ENCODE data around the gene RNF150. TPM values are rescaled to one million over a fixed set of nuclear protein-coding genes. Genes with fewer than 3 reads are reported as not detected.

The RNF150 gene
- total and polyA plus RNA-seq, 2 of the 4 experiments (the other 2 are of a cell fraction): 6.2 to 18.1 TPM

- intact Hi-C loops (cut with micrococcal nuclease) (no loop called here), in situ Hi-C loops (cut with MboI; ENCODE audit: low sequenced_read_pairs) (loop anchor here (25.0 kb wide), 1 partner anchor 782 kb away; the partner anchor contains the start of gene SCOC), dilution Hi-C loops (cut with HindIII; ENCODE audit: low sequenced_read_pairs, unreplicated experiment) (loop anchor here (25.0 kb wide), 1 partner anchor 257 kb away; no protein-coding TSS in a partner anchor)
- no TSS peak for BruUV-seq (replicated peaks)
- Histone ChIP-seq H3K27me3 (ENCODE audit: control insufficient read depth, insufficient read depth, low read length) (no peaks in the 10 kb centered on the region; the same call in 1 of the 2 replicates), H3K18ac (ENCODE audit: low read depth, low read length) (no peak overlapping the region), H2AFZ (replicated peaks; ENCODE audit: low read length, poor library complexity) (no peak overlapping the region), H3K9me3 (ENCODE audit: control insufficient read depth, insufficient read depth, low read length) (no peaks in the 10 kb centered on the region), H2BK15ac (ENCODE audit: low read depth, low read length) (no peak overlapping the region), H4K20me1 (ENCODE audit: insufficient read depth, low read length) (no peaks in the 10 kb centered on the region), H4K8ac (ENCODE audit: low read depth in 2 of 2, low read length in 2 of 2) (no peak overlapping the region), H2BK5ac (ENCODE audit: low read depth, low read length, poor library complexity, severe bottlenecking) (no peak overlapping the region), H2AK5ac (ENCODE audit: low read depth, low read length) (no peak overlapping the region), H3K79me1 (ENCODE audit: low read depth in 1 of 2, low read length in 2 of 2) (no peaks in the 10 kb centered on the region), H2AK9ac (replicated peaks; ENCODE audit: low read depth, low read length, poor library complexity) (no peak overlapping the region), H4K91ac (ENCODE audit: insufficient read depth, low read depth, low read length) (no peak overlapping the region), H3K9ac (ENCODE audit: low read depth, low read length) (no peak overlapping the region), H3K36me3 (ENCODE audit: control insufficient read depth, insufficient read depth, low read length) (no peaks in the 10 kb centered on the region), H2BK20ac (ENCODE audit: low read depth, low read length) (no peak overlapping the region), H3K56ac (ENCODE audit: extremely low read depth, insufficient read depth, low read length) (no peak overlapping the region), H3K4me1 (ENCODE audit: control insufficient read depth, insufficient read depth, low read length) (no peaks in the 10 kb centered on the region), H3K4me3 (ENCODE audit: insufficient read depth, low read depth, low read length) (no peak overlapping the region), H3K27ac (ENCODE audit: insufficient read depth, low read length) (no peak overlapping the region), H3K4ac (ENCODE audit: low read depth, low read length) (no peak overlapping the region), H2BK120ac (ENCODE audit: low read depth, low read length) (no peak overlapping the region), H3K23ac (ENCODE audit: low read depth, low read length) (no peak overlapping the region), H4K5ac (ENCODE audit: low read depth, low read length) (no peak overlapping the region), H3K14ac (replicated peaks; ENCODE audit: low read depth, low read length) (no peak overlapping the region), H3K4me2 (ENCODE audit: low read depth, low read length) (no peak overlapping the region), H3K9me1 (ENCODE audit: insufficient read depth, low read length) (no peaks in the 10 kb centered on the region)
- ChIA-PET POLR2A (ENCODE audit: unreplicated experiment) (no interaction called here), CTCF (interaction anchor here (0.8 to 1.2 kb wide), 2 partner anchors 10 to 11 kb away, joined by 3 to 7 read pairs; partner anchors contain the start of gene RNF150)
- DNase-seq: no peak
- no peak for ATAC-seq (ENCODE audit: low read depth)
- TF ChIP-seq RCOR1 (IDR thresholded peaks at IDR 0.05; ENCODE audit: insufficient replicate concordance, low read length) (no peak), BHLHE40 (IDR thresholded peaks at IDR 0.05; ENCODE audit: low read depth, low read length) (no peak), RFX5 (IDR thresholded peaks at IDR 0.05; ENCODE audit: low read depth, low read length) (no peak)
- no CpG with 5 or more reads among the region's 2 CpGs for WGBS, 2 experiments (ENCODE audit: extremely low coverage in 2 of 2, insufficient read length in 1 of 2)
Observed at GRCh38 chr4:141144207-141144606, 10.9 kb upstream of the RNF150 start.
